Loucy (cell line): Measurements from ENCODE around the gene PRKN.

Experiments
- EZH2phosphoT487 ChIP-seq: fragments of 200-600 bp; IDR thresholded peaks from 2 replicates; pipeline ENCODE4 v1.6.1; 2018; ENCODE audit warnings: antibody characterized with exemption, mild to moderate bottlenecking, moderate library complexity, borderline replicate concordance
- TF ChIP-seq, protein P1 (sequence below): fragments of 200-600 bp; sonication (generic); conservative IDR thresholded peaks from 2 replicates; pipeline ENCODE4 v1.5.1; 2014; ENCODE audit warnings: mild to moderate bottlenecking, antibody characterized with exemption, low read length

GRCh38 chr6:162627825-162628224 is 99.7 kb downstream of the PRKN start:
- TF ChIP-seq, protein P1, sequence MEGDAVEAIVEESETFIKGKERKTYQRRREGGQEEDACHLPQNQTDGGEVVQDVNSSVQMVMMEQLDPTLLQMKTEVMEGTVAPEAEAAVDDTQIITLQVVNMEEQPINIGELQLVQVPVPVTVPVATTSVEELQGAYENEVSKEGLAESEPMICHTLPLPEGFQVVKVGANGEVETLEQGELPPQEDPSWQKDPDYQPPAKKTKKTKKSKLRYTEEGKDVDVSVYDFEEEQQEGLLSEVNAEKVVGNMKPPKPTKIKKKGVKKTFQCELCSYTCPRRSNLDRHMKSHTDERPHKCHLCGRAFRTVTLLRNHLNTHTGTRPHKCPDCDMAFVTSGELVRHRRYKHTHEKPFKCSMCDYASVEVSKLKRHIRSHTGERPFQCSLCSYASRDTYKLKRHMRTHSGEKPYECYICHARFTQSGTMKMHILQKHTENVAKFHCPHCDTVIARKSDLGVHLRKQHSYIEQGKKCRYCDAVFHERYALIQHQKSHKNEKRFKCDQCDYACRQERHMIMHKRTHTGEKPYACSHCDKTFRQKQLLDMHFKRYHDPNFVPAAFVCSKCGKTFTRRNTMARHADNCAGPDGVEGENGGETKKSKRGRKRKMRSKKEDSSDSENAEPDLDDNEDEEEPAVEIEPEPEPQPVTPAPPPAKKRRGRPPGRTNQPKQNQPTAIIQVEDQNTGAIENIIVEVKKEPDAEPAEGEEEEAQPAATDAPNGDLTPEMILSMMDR, result no peak
- TF ChIP-seq EZH2phosphoT487, result no peak
